Left ventricle myocardium inferior (tissue), 1 donor: ENCODE measurements around the gene ANKRD6. TPM values are rescaled to one million over a fixed set of nuclear protein-coding genes. Genes with fewer than 3 reads are reported as not detected.

ENCODE experiments used
- DNase-seq: peaks from one replicate; pipeline ENCODE4 v3.0.0-alpha.2; 2020
- H3K27ac ChIP-seq: fragments of 200-600 bp; replicated peaks from 2 replicates; pipeline ENCODE4 v1.8.0; 2021
- H3K27me3 ChIP-seq: fragments of 200-600 bp; 2 replicates; pipeline ENCODE4 v1.8.0; 2021; ENCODE audit warnings: low read depth
- H3K36me3 ChIP-seq: fragments of 200-600 bp; 2 replicates; pipeline ENCODE4 v1.8.0; 2021
- H3K4me1 ChIP-seq: fragments of 200-600 bp; 2 replicates; pipeline ENCODE4 v1.8.0; 2021
- H3K4me3 ChIP-seq: fragments of 200-600 bp; 2 replicates; pipeline ENCODE4 v1.8.0; 2021; ENCODE audit warnings: mild to moderate bottlenecking, moderate library complexity
- H3K9me3 ChIP-seq: fragments of 200-600 bp; replicated peaks from 2 replicates; pipeline ENCODE4 v1.8.0; 2021
- CTCF ChIP-seq: fragments of 200-600 bp; IDR thresholded peaks from 2 replicates; pipeline ENCODE4 v1.8.0; 2021; ENCODE audit warnings: antibody characterized with exemption, mild to moderate bottlenecking, borderline replicate concordance
- intact Hi-C: fragments of 100-400 bp; cut with micrococcal nuclease; formaldehyde crosslinking; loops from one replicate; pipeline ENCODE4 v1.11.0; 2022
- total RNA-seq: library from RNA; stranded (reverse); fragmentation: NEBNext Ultra II Directional; extraction: Animal tissue kit (Norgen Biotek cat#: 25700); gene quantifications from one replicate; pipeline ENCODE4 v1.2.1, GENCODE V29; 2021
- donor health status: DM: no; HTN: yes; CAD: no; lungs with severe emphysema.

ANKRD6 gene
- total RNA-seq, 1 donor from 2014 or later, result 11.1 TPM

GRCh38 chr6:89508755-89509563 is 76.0 kb downstream of the ANKRD6 start:
- TF ChIP-seq CTCF, result no peak
- DNase-seq, result no peak
- intact Hi-C loops, result no loop called here
- Histone ChIP-seq H3K4me3 (no peak overlapping the region), H3K4me1 (peaks cover 18% of the 10 kb centered on the region), H3K9me3 (no peaks in the 10 kb centered on the region), H3K36me3 (no peaks in the 10 kb centered on the region), H3K27me3 (no peaks in the 10 kb centered on the region), H3K27ac (no peak overlapping the region)

GRCh38 chr6:89509777-89510281 is 76.9 kb downstream of the ANKRD6 start:
- intact Hi-C loops, result no loop called here
- Histone ChIP-seq H3K27me3 (no peaks in the 10 kb centered on the region), H3K4me3 (no peak overlapping the region), H3K4me1 (peaks cover 18% of the 10 kb centered on the region), H3K27ac (no peak overlapping the region), H3K36me3 (no peaks in the 10 kb centered on the region), H3K9me3 (no peaks in the 10 kb centered on the region)
- no peak for TF ChIP-seq CTCF
- DNase-seq, result no peak

- no peak for DNase-seq
- no peak for TF ChIP-seq CTCF
- H3K27ac ChIP-seq, result no peak overlapping the region
Observed at GRCh38 chr6:89510393-89510792, 77.4 kb downstream of the ANKRD6 start.

GRCh38 chr6:89518352-89519055 is 85.6 kb downstream of the ANKRD6 start:
- Histone ChIP-seq H3K27me3 (no peaks in the 10 kb centered on the region), H3K4me1 (no peaks in the 10 kb centered on the region), H3K27ac (no peak overlapping the region), H3K36me3 (no peaks in the 10 kb centered on the region), H3K9me3 (no peaks in the 10 kb centered on the region), H3K4me3 (no peak overlapping the region)
- DNase-seq, result no peak
- TF ChIP-seq CTCF, result no peak
- intact Hi-C loops, result no loop called here

More at GRCh38 chr6:89510393-89510792, 77.4 kb downstream of the ANKRD6 start:
- H3K4me3 ChIP-seq, result no peak overlapping the region
- no peaks in the 10 kb centered on the region for H3K36me3 ChIP-seq
- intact Hi-C loops, result no loop called here
- H3K9me3 ChIP-seq, result no peaks in the 10 kb centered on the region
- no peaks in the 10 kb centered on the region for H3K27me3 ChIP-seq
- peaks cover 18% of the 10 kb centered on the region for H3K4me1 ChIP-seq

- Histone ChIP-seq H3K36me3 (no peaks in the 10 kb centered on the region), H3K27ac (no peak overlapping the region), H3K27me3 (no peaks in the 10 kb centered on the region), H3K9me3 (no peaks in the 10 kb centered on the region), H3K4me1 (peaks cover 3% of the 10 kb centered on the region), H3K4me3 (no peak overlapping the region)
- intact Hi-C loops, result no loop called here
- no peak for TF ChIP-seq CTCF
- no peak for DNase-seq
Observed at GRCh38 chr6:89520736-89521135, 87.8 kb downstream of the ANKRD6 start.
